HG03575 (cell line): ENCODE data around the gene FBXW4.

ENCODE experiments used
- ATAC-seq: cut with Tn5 transposase; IDR thresholded peaks from one replicate; pipeline ENCODE4 v1.9.1; 2021; ENCODE audit not compliant: unreplicated experiment, insufficient number of reproducible peaks, low FRiP score; ENCODE audit errors: extremely low read depth

Gene FBXW4

DNA sequence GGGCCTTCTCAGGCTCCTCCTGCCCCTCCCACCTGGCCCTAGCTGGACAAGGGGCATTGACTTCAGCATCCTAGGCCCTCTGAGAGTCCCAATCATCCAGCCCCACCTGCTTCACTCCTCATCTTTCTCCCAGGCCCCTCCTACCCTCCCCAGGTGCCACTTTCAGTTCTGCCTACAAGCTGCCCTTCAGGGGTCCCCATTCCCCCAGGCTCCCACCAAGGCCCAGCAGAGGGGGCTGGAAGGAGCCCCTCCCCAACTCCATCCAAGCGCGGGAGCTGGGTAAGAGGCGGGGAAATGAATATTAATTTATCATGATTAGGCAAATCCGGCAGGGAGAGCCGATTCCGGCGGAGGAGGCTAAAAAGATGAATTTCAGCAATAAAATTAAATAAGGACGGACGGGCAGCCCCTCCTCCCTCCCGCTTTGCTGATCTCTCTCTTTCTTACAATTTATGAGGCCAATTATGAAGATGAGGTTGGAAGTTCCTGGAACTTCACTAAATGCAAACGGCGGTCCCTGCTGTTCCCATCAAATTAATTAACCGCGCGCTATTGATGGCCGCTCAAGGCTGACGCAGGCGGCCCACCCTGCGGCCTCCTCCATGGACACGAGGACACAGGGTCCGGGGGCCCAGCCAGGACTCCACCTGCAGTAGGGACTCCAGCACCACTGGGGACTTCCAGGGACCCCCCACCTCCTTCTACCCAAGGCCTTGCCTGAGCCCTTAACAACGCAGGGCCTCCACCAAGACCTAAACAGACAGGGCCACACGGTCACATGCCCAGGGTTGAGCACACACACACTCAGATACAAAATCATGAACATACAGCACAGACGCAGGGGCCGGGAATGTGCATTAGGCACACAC, 120.9 kb downstream of the FBXW4 start:
- no peak for ATAC-seq

DNA sequence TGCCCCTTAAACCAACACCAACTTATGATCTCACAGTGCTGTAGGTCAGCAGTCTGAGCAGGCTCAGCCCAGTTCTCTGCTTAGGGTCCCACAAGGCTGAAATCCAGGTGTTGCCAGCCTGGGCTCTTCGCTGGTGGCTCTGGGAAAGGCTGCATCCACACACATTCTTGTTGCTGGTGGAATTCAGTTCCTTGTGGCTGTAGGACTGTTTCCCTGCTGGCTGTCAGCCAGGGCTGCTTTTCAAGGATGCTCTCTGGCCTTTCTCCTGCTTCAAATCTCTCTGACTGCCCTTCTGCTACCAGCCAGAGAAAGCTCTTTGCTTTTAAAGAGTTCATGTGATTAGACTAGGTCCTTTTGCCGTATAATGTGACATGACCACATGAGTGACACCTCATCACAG, 122.2 kb downstream of the FBXW4 start:
- no peak for ATAC-seq

- ATAC-seq: no peak
These were observed 122.8 kb downstream of the FBXW4 start for GRCh38 chr10:101572126-101572525.

- ATAC-seq: no peak
These were observed 123.6 kb downstream of the FBXW4 start for GRCh38 chr10:101571271-101571925.

DNA sequence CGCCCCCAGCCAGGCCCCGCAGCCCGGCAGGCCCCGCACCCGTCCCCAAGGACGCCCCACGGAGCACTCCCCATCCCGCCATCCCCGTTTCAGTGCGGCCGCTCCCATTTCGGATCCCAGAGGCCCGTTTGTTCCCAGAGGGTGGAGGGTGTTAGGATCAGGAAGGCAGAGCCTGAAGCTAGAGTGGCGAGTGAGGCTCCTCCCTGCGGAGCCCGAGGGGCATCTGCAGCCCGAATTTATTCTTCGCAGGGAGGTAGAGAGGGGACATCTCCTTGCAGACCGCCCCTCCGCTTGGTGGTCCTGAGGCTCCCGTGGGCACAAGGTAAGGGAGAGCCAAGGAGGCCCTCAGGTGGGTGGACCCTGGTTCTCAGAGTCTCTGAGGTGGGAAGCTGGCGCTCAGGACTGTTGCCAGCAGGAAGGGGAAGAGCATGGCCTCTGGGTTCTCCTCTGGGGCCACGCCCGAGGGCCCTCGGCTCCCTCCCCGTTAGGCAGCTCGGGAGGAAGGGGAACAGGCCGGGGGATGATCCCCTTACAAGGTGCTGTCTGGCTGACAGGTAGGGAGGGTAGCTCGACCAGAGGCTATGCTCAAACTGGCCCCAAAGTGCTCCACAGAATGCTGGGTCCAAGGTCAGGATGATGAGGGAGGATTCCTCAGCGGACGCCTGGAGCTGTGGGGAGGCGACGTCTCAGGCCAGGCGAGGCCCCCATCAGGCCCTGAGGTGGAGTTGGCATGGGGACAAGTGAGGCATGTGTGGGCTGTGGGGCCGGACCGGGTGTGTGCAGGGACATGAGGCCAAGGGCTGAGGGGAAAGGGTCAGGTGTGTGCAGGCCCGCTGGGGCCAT, 124.3 kb downstream of the FBXW4 start:
- no peak for ATAC-seq

- ATAC-seq: no peak
These were observed 125.1 kb downstream of the FBXW4 start for GRCh38 chr10:101569622-101570427.

GRCh38 chr10:101569323-101569621, 125.7 kb downstream of the FBXW4 start:
- no peak for ATAC-seq

DNA sequence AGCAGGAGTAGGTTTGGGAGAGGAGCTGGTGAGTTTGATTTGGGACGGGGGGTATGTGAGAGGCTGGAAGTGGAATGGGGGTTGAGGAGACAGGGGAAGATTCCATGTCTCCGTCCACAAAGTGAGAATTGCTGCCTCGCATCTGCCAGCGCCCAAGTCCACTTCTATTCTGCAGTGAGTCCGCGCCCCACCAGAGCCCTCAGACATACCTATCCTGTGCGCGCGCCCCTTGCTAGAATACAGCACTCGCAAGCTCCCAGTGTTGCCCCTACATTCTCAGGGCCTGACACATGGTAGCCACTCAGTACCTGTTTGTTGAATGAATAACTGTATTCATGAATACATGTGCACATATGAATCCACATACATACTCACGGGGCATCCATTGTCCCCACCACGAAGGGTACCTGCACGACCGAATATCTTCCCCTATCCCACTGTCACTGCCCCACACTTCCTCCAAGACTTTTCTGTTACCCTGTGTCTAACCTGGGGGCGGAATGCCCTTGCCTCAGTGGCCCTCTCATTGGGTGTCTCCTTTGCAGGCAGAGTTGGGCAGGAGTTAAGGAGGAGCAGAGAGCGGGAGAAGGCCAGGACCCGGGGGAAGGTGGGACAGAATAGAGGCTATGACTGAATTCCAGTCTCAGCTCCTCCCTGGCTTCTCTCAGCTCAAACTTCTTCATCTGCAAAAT, 126.8 kb downstream of the FBXW4 start:
- no peak for ATAC-seq

GRCh38 chr10:101567165-101568006, 127.6 kb downstream of the FBXW4 start:
- ATAC-seq: no peak

- no peak for ATAC-seq
These were observed 128.4 kb downstream of the FBXW4 start for GRCh38 chr10:101566333-101567164.

- no peak for ATAC-seq
These were observed 129.0 kb downstream of the FBXW4 start for GRCh38 chr10:101565936-101566332.

- ATAC-seq: no peak
These were observed 129.5 kb downstream of the FBXW4 start for GRCh38 chr10:101565370-101565900.

- ATAC-seq: no peak
These were observed 130.4 kb downstream of the FBXW4 start for GRCh38 chr10:101564490-101564991.

DNA sequence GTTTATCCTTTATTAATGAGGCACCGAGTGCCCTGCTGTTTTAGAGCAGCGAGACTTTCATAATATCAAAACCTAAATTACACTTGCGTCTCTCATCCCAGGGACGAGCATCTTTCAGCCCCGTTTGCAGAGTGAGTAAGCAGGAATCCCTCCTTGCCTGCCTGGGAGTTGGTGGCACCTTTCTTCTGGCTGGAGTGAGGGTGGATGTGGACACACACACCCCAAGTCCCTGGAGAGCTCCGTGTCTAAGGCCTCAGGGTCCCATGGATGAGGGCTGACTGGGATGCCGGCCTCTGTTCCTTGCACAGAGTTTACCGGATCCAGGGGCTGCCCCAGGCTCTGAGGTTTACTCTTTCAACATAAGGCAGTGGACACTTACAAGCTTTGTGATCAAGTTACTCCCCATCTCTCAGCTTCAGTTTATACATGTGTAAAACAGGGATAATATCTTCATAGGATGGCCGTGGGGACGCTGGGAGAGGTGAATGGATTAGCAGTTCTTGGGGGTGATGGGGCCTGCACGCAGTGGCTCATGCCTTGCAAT, 131.4 kb downstream of the FBXW4 start:
- ATAC-seq: no peak

DNA sequence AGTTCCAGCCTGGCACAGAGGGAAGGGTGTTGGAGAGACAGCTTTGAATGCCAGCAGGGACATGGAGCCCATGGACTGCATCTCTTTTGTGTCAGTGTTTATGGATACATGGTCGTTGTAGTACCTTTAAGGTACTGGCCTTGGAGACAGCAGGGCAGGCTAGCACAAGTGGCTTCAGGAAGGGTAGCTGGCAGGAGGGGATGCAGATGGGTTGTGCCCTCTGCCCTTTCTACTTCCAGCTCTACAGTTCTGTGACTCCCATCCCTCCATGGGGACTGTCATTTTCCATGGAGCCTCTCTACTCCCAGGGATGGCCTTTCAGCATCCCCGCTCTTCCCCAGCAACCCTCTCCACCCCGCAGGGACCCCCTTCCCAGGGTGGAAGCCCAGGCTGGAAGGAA, 132.0 kb downstream of the FBXW4 start:
- ATAC-seq: no peak

DNA sequence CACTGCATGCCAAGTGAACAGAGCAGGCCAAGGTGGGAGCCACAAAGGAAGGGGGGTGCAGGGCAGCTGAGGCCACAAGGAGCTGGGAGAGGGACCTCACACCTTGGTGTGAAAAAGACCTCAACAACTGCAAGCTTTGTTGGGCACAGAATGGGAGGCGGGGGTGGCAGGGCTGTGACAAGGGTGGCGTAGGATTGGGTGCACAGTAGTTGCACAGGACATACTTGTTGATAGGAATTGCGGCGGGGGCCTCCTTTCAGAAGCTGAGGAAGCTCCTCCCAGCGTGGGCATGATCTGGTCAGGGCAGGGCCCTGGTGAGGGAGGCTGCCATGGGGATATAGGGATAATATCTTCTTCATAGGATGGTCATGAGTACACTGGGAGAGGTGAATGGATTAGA, 132.7 kb downstream of the FBXW4 start:
- no peak for ATAC-seq
